ENCODE measurements around the gene NCKAP5L.

- no peak for TF ChIP-seq EZH2 (IDR thresholded peaks at IDR 0.05; ENCODE audit: low read depth, unreplicated experiment)
- TF ChIP-seq CTCF (conservative IDR thresholded peaks at IDR 0.05; ENCODE audit: low read depth in 2 of 2), result no peak
- no peak for TF ChIP-seq REST (IDR thresholded peaks at IDR 0.05; ENCODE audit: unreplicated experiment)
- TF ChIP-seq ETS1 (IDR thresholded peaks at IDR 0.05), result no peak
These were observed 40.5 kb downstream of the NCKAP5L start for GRCh38 chr12:49787672-49788071.

Measured in GM23338 (cell line).